NCI-H1436 treated with DMSO at 0.1 percent for 48 hours (cell line): ENCODE data around the gene CAMTA1.

Source experiments
- DNase-seq: peaks from one replicate; lab custom pipeline; 2025; lab: John Stamatoyannopoulos, UW

CAMTA1 gene

DNA sequence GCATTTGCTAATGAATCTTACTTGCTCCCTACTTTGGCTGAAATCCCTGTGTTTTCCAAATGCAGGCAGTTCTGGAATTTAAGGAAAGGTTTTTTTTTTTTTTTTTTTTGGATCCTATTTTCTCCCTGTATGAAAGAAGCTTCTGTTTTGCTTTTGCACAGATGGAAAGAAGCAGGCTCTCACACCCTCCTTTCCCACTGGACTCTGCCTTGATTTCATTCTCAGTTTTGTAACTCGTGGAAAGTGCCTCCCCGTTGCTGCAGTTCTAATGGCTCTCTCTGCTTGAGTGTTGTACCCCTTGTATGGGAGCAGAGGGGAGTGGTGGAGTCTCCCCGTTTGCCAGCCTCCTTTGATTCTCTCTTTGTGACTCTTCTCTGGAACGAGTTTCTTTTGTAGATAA, 291.9 kb downstream of the CAMTA1 start:
- DNase-seq = no peak

DNA sequence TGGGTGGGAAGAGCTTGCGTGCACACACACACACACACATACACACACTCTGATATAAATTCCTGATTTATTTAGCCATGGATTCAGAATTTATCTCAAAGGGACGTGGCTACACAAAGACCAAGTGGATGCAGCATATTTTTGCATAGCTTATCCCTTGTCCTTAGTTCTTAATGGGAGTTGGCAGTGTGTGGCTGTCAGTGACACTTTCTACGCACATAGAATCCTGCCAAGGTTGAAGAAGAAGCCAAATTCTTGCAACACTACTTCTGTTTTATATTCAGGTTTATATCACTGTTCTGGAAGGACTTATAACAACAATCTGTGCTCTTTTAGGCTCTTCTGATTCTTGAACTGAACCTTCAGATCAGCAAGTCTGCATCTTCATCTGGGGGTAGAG, 292.7 kb downstream of the CAMTA1 start:
- no peak for DNase-seq

- DNase-seq = no peak
Observed at GRCh38 chr1:7079637-7080036, 294.4 kb downstream of the CAMTA1 start.

GRCh38 chr1:7084232-7084894, 299.1 kb downstream of the CAMTA1 start:
- DNase-seq = no peak

DNA sequence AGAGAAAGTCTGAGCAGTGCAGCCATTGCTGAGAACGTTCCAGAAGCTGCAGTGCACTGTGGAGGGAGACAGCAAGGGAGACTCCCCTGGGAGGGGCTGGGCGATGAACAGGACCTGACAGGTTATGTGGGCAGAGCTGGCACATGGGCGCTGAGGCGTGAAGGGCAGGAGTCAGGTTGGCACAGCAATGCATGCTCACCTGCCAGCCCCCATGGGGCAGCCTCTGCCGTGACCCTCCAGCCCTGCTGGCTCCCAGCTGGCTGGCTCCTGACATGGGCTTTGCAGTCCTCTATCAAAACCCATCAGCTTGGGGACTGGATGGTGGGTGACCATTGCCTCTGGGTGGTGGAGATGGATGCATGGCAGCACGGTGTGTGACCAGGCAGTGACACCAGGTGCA, 300.3 kb downstream of the CAMTA1 start:
- no peak for DNase-seq

GRCh38 chr1:7086106-7086505, 300.9 kb downstream of the CAMTA1 start:
- DNase-seq = no peak

- no peak for DNase-seq
Observed at GRCh38 chr1:7087888-7088287, 302.6 kb downstream of the CAMTA1 start.

GRCh38 chr1:7089497-7089896, 304.2 kb downstream of the CAMTA1 start:
- DNase-seq = no peak

DNA sequence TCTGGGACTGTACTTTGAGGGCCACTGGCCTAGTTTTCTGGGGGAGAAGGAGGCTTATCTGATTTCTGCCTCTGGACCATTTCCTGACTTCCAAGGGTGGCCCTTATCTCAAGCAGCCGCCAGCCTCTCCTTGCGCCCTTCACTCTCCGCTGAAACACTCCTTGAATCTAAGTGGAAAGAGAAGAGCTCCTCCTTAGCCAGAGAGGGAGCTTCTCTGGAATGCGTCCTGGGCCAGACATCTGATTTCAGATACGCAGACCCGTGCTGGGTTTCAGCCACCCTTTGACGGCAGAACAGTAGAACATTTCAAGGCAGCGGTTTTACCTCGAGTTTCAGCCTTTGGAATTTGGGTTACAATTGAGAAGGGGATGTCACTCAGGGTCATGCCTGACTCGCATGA, 308.0 kb downstream of the CAMTA1 start:
- DNase-seq = no peak

DNA sequence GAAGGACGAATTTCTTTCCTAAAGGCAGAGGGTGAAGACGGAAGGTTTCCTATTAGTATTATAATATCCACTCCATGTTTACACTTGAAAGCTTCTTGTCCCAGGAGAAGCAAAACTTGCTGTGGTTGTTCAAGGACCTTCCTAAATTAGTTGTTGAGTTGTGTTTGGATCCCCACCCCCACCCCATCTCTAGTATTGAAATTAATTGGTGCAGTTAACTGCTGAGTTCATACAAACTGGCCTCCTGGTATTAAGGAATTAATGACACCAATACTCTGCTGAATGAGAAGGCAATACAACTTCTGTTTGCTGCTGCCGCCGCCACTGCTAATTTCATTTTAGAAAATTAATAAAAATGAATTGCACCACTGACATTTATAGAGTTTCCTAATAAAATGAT, 308.8 kb downstream of the CAMTA1 start:
- no peak for DNase-seq

GRCh38 chr1:7094509-7094908, 309.3 kb downstream of the CAMTA1 start:
- DNase-seq = no peak

DNA sequence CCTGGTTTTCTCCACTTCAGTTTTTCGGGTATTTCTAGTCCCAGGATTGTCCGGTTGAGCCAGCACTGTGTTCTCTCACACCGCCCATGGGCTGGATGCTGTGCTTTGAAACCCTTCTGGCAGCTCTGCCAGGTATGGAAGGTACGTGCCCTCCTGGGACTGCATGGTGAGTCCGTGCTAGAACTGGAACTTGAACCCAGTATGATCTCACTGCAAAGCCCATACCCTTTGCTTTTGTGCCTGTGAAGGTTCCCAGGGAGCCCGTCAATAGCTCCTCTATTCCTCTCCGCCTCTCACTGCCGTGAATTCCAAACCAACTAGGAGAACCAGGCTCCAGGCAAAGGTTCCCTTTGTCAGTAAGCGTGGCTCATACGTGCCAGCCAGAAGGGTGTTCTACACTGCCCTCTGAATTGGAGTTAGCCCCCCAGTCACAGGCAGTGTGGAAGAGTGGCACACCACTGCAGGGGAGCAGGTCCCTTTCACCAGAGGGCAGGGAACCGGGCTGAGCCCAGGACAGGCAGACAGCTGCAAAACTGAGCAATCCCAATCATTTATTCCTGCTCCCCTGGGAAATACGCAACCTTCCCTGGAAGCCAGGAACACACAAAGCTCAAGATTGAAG, 310.2 kb downstream of the CAMTA1 start:
- no peak for DNase-seq

DNA sequence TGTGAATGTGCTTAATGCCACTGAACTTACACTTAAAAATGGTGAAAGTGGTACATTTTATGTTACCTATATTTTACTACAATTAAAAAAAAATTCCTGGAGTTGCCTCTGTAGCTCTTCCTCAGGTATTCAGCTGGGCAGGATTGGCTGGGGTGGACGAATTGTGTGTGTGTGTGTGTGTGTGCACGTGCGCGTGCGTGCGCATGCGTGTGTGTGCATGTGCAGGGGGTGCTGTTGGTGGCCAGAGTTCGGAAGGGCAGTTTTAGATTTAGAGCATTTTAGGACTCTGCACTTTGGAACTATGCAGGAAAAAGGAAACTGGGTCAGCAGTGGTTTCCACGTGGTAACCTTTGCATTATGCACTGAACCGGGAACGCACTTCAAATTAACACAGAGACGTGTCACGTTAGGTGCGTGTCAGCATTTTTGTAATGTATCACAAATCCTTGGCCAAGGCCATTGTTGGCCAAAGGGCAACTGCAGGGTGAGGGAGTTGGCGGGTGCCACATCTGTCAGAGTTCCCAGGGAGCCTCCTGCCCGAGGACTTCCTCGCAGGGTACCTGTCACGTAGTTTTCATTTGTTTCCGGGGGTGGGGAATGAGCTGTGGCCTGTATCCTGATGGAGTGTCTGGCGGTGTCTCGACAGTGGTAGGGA, 312.8 kb downstream of the CAMTA1 start:
- no peak for DNase-seq

GRCh38 chr1:7098641-7099040, 313.4 kb downstream of the CAMTA1 start:
- DNase-seq = no peak

DNA sequence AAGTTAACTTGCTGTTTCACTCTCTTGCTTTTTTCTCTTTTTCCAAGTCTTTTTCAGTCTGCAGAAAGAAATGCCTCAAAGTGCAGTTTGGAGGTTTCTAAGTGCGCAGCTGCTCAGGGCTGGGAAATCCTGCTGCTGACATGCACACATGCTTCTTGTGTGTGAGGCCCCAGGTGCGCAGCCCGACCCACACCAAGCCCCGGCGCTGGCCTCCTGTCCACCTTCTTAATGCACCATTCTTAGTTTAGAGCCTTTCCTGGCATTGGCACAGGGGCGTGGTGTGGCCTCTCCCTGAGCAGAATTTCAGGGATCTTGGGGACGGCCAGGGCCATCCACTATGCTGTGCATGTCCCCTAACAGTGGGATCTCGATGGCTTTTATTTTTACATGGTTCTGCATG, 315.2 kb downstream of the CAMTA1 start:
- no peak for DNase-seq

- no peak for DNase-seq
Observed at GRCh38 chr1:7101187-7101586, 315.9 kb downstream of the CAMTA1 start.

DNA sequence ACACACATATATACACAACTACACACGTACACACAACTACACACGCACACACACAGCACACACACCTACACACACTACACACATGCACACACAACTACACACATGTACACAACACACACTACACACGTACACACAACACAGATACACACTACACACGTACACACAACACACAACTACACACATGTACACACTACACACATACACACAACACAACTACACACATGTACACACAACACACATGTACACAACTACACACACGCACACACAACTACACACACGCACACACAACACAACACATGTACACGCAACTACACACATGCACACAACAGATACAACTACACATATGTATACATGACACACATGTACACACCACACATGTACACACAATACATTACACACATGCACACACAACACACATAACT, 318.1 kb downstream of the CAMTA1 start:
- DNase-seq = no peak

GRCh38 chr1:7103874-7104273, 318.6 kb downstream of the CAMTA1 start:
- no peak for DNase-seq

DNA sequence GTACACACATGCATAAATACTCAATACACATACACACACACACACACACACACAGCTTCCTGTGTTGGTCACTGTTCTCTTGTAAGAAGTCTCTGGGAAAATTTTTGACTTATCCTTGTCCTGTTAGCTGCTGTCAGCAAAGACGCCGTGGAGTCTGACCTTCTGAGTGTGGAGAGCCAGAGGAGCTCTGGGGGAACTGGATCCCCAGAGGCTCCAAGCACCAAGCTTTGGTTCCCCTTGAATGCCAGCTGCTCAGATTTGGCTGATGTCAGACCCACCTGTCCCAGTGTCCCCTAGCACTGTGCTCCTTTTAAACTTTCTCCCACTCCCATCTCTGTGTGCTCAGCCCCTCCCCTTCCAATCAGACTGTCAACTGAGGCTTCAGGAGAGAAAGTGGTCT, 319.1 kb downstream of the CAMTA1 start:
- DNase-seq = no peak

- no peak for DNase-seq
Observed at GRCh38 chr1:7105269-7105668, 320.0 kb downstream of the CAMTA1 start.

DNA sequence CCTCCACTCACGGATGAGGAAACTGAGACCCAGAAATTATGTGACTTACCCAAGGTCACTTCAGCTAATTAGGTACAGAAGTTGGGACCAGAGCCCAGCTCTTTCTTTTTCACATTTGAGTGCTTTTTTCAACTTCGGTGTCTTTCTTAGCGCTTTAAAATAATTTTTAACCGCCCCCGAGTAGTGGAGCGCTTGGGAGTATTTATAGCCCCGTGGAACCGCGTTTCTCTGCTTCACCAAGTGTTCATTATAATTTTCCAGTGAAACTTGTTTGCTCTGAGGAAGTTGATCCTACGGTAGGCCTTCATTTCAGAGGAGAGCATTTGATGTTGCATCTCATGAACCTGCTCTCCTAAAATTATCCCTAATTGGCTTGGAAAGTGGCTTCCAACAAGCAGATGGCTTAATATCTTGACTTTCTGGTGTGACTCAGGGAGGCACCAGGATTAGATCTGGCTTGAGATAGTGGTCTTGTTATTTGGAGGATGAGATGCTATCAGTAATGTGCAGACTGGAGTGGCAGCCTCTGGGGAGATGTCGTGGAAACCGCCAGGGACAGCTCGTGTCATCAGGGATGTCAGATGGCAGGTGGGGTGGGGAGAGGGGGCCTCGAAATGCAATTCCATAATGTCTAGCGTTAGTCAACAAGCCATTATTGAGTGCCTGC, 321.3 kb downstream of the CAMTA1 start:
- DNase-seq = no peak

DNA sequence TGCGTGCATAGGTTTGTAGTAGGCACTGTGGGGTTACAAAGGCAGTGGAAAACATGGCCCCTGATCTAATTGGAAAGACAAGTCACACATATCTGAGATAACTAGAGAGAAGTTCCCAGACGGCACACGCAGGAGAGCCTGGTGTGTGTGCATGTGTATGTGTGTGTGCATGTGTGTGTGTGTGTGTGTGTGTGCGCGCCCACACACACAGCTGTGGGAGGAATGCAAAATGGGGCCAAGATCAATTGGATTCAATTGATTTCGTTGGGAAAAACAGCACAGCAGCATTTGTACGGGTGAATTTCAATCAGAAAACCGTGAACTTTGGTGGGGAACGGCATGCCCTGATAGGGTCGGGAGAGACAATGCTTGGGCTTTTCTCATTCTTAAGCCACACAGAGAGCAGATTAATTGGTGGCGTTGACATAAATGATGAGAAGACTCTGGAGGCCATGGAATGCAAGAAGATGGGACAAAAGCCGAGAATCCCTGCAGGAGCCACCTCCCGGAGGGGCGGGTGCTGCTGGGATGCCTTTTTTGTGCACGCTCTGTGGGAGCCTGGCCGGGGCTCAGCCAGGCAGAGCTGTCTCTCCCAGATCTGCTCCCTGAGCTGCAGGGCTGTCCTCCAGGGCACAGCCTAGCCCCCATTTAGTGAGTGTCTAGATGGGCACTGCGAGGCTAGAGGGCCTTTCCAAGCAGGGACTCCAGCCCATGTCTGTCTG, 322.0 kb downstream of the CAMTA1 start:
- no peak for DNase-seq
